Spleen (tissue), 11 donors: ENCODE results near the gene ZBTB4. TPM values are rescaled to one million over a fixed set of nuclear protein-coding genes. Genes with fewer than 3 reads are reported as not detected.
A peak's percentile ranks its signal among the peaks of the same experiment; 100 is the strongest.

ENCODE experiments used
- DNase-seq: peaks from one replicate; pipeline ENCODE4 v3.0.0-alpha.2; 2020
- H3K27ac ChIP-seq, 8 donors: fragments of 200-600 bp; sonication (generic) in 7 of 8; 1 replicate in 4 of 8; 2 replicates in 4 of 8; pipeline versions ENCODE4 v1.5.0 to v1.8.0; 2016 to 2021; ENCODE audit warnings: inconsistent platforms in 4 of 8, mild to moderate bottlenecking in 4 of 8, moderate library complexity in 1 of 8
- H3K27me3 ChIP-seq, 7 donors: fragments of 200-600 bp; sonication (generic) in 6 of 7; replicated peaks in 1 of 7; 1 replicate in 4 of 7; 2 replicates in 3 of 7; pipeline versions ENCODE4 v1.5.0 to v1.8.0; 2016 to 2021; ENCODE audit warnings: inconsistent platforms in 3 of 7, mild to moderate bottlenecking in 1 of 7
- H3K36me3 ChIP-seq, 6 donors: fragments of 200-600 bp; sonication (generic) in 5 of 6; 1 replicate in 4 of 6; 2 replicates in 2 of 6; pipeline versions ENCODE4 v1.5.0 to v1.8.0; 2016 to 2021; ENCODE audit warnings: inconsistent platforms in 2 of 6
- H3K4me1 ChIP-seq, 6 donors: fragments of 200-600 bp; sonication (generic) in 5 of 6; 1 replicate in 3 of 6; 2 replicates in 3 of 6; pipeline versions ENCODE4 v1.5.0 to v1.8.0; 2016 to 2021; ENCODE audit warnings: inconsistent platforms in 3 of 6
- H3K4me3 ChIP-seq, 8 donors: fragments of 200-600 bp; sonication (generic) in 7 of 8; 1 replicate in 4 of 8; 2 replicates in 4 of 8; pipeline versions ENCODE4 v1.5.0 to v1.8.0; 2016 to 2021; ENCODE audit warnings: inconsistent platforms in 4 of 8, mild to moderate bottlenecking in 4 of 8, moderate library complexity in 2 of 8
- H3K9me3 ChIP-seq, 8 donors: fragments of 200-600 bp; sonication (generic) in 7 of 8; 1 replicate in 4 of 8; 2 replicates in 4 of 8; pipeline versions ENCODE4 v1.5.0 to v1.8.0; 2016 to 2021; ENCODE audit warnings: inconsistent platforms in 4 of 8
- CTCF ChIP-seq, 11 experiments: fragments of 200-600 bp in 7 of 11; fragments of 450-650 bp in 4 of 11; sonication (generic) in 4 of 11; IDR thresholded peaks in 8 of 11; conservative IDR thresholded peaks in 3 of 11; 1 replicate in 7 of 11; 2 replicates in 4 of 11; pipeline versions ENCODE4 v1.4.0 to v1.8.0; 2016 to 2021; ENCODE audit warnings: antibody characterized with exemption in 11 of 11, inconsistent platforms in 4 of 11, mild to moderate bottlenecking in 1 of 11
- POLR2A ChIP-seq, 3 donors: fragments of 450-650 bp; IDR thresholded peaks; one replicate each; pipeline ENCODE4 v1.5.1; 2017; ENCODE audit warnings: antibody characterized with exemption in 3 of 3, mild to moderate bottlenecking in 1 of 3
- POLR2AphosphoS5 ChIP-seq, 3 donors: sonication (generic); formaldehyde crosslinking; IDR thresholded peaks; one replicate each; pipeline ENCODE4 v1.5.1; 2017; ENCODE audit warnings: antibody characterized with exemption in 3 of 3
- WGBS, 5 donors: extraction: QIAGEN DNeasy Blood & Tissue Kit in 3 of 5; methylation state at CpG; one replicate each; pipeline versions ENCODE4 v1.1.5 to v1.1.7; 2013 to 2018; 5-methylcytosine and 5-hydroxymethylcytosine counted together
- intact Hi-C: fragments of 100-400 bp; cut with DNase I; formaldehyde crosslinking; loops from one replicate; pipeline ENCODE4 v1.15.0; 2023; ENCODE audit warnings: low total_unique reads
- polyA plus RNA-seq, 3 donors: library from polyadenylated mRNA; stranded (reverse); fragments of 200-250 nt; gene quantifications; one replicate each; pipeline ENCODE4 v1.2.1, GENCODE V29; 2013
- total RNA-seq, 7 donors: library from RNA; depleted of rRNA in 3 of 7; stranded (reverse); fragments of >200 nt in 3 of 7; fragmentation: NEBNext Ultra II Directional in 4 of 7; extraction: Animal tissue kit (Norgen Biotek cat#: 25700) in 4 of 7; gene quantifications; one replicate each; pipeline versions ENCODE4 v1.1.0 to v1.2.1, GENCODE V29; 2016 to 2021
- donor health status: healthy with polysubstance abuse.
- donor health status: DM: no; HTN: no; CAD: no; lungs with moderate emphysema.
- donor health status: DM: no; HTN: no; CAD: no.
- donor health status: Bipolar disorder and iron deficiency.
- donor health status: healthy.
- donor health status: DM: no; HTN: no; CAD: no.
- donor health status: DM: yes; HTN: yes; CAD: no.

Gene ZBTB4
- total and polyA plus RNA-seq, 10 donors, result 10.5 to 68.8 (median 42.2) TPM

GRCh38 chr17:7466318-7466638 is 13.2 kb downstream of the ZBTB4 start:
- H3K4me1 ChIP-seq, result peaks cover 7 to 61% (median 38%) of the 10 kb centered on the region in 6 donors
- H3K9me3 ChIP-seq, result no peaks in the 10 kb centered on the region
- H3K27ac ChIP-seq, result peak overlapping the region in 7 of 8 donors; percentile 53 to 80 (median 71)
- DNase-seq, result no peak
- H3K27me3 ChIP-seq, result no peaks in the 10 kb centered on the region
- H3K4me3 ChIP-seq, result no peak overlapping the region
- TF ChIP-seq POLR2AphosphoS5 (IDR thresholded peaks at IDR 0.05), result no peak
- no peak for TF ChIP-seq CTCF (IDR thresholded peaks at IDR 0.05 in 8 of 11, conservative IDR thresholded peaks at IDR 0.05 in 3 of 11)
- TF ChIP-seq POLR2A (IDR thresholded peaks at IDR 0.05), result no peak
- H3K36me3 ChIP-seq, result peaks cover 0 to 75% (median 38%) of the 10 kb centered on the region in 6 donors
- 71 to 81% (median 74%) methylated on average over 9 of the region's 9 CpGs for WGBS, 5 donors
- intact Hi-C loops, result no loop called here

- Histone ChIP-seq H3K27ac (peak overlapping the region in 5 of 8 donors; percentile 66 to 80 (median 72)), H3K9me3 (no peaks in the 10 kb centered on the region), H3K4me3 (no peak overlapping the region), H3K27me3 (no peaks in the 10 kb centered on the region), H3K4me1 (peaks cover 6 to 55% (median 34%) of the 10 kb centered on the region in 6 donors), H3K36me3 (peaks cover 0 to 75% (median 38%) of the 10 kb centered on the region in 6 donors)
- intact Hi-C loops, result no loop called here
- peak; percentile 74 for DNase-seq
- TF ChIP-seq CTCF (IDR thresholded peaks at IDR 0.05 in 8 of 11, conservative IDR thresholded peaks at IDR 0.05 in 3 of 11), result no peak
- peak; percentile 2 to 45 (median 30) for TF ChIP-seq POLR2AphosphoS5 (IDR thresholded peaks at IDR 0.05)
- no peak for TF ChIP-seq POLR2A (IDR thresholded peaks at IDR 0.05)
- 91 to 94% (median 92%) methylated on average over 22 to 33 of the region's 33 CpGs for WGBS, 5 donors
Observed at GRCh38 chr17:7465597-7466275, 13.7 kb downstream of the ZBTB4 start.

- TF ChIP-seq CTCF (IDR thresholded peaks at IDR 0.05 in 8 of 11, conservative IDR thresholded peaks at IDR 0.05 in 3 of 11) (no peak), POLR2AphosphoS5 (IDR thresholded peaks at IDR 0.05) (no peak), POLR2A (IDR thresholded peaks at IDR 0.05) (no peak)
- 87 to 95% (median 92%) methylated on average over 9 of the region's 9 CpGs for WGBS, 5 donors
- peaks cover 0 to 75% (median 38%) of the 10 kb centered on the region in 6 donors for H3K36me3 ChIP-seq
- no peaks in the 10 kb centered on the region for H3K9me3 ChIP-seq
- H3K4me3 ChIP-seq, result no peak overlapping the region
- no peak overlapping the region for H3K27ac ChIP-seq
- intact Hi-C loops, result no loop called here
- no peak for DNase-seq
- no peaks in the 10 kb centered on the region for H3K27me3 ChIP-seq
- peaks cover 6 to 39% (median 29%) of the 10 kb centered on the region in 6 donors for H3K4me1 ChIP-seq
Observed at GRCh38 chr17:7464081-7464480, 15.3 kb downstream of the ZBTB4 start.

- Histone ChIP-seq H3K9me3 (no peaks in the 10 kb centered on the region), H3K4me3 (no peak overlapping the region), H3K27me3 (no peaks in the 10 kb centered on the region), H3K4me1 (peaks cover 6 to 32% (median 27%) of the 10 kb centered on the region in 6 donors), H3K36me3 (peaks cover 0 to 73% (median 38%) of the 10 kb centered on the region in 6 donors), H3K27ac (no peak overlapping the region)
- intact Hi-C loops, result no loop called here
- DNase-seq, result no peak
- 91 to 95% (median 93%) methylated on average over 12 to 14 of the region's 14 CpGs for WGBS, 5 donors
- no peak for TF ChIP-seq POLR2AphosphoS5 (IDR thresholded peaks at IDR 0.05)
- no peak for TF ChIP-seq POLR2A (IDR thresholded peaks at IDR 0.05)
- no peak for TF ChIP-seq CTCF (IDR thresholded peaks at IDR 0.05 in 8 of 11, conservative IDR thresholded peaks at IDR 0.05 in 3 of 11)
Observed at GRCh38 chr17:7463372-7463846, 16.0 kb downstream of the ZBTB4 start.
